Astrocyte (in vitro differentiated cells and primary cell): ENCODE measurements around the gene EMC10. TPM values are rescaled to one million over a fixed set of nuclear protein-coding genes. Genes with fewer than 3 reads are reported as not detected.

Experiments
- DNase-seq: peaks from one replicate; pipeline ENCODE4 v3.0.0-alpha.2; 2010; ENCODE audit warnings: low read depth
- FAIRE-seq: peaks from 2 replicates; lab custom pipeline; 2011; peaks lifted over from hg19 to GRCh38; lab: Jason Lieb, UNC
- H2AFZ ChIP-seq: 2 replicates; pipeline ENCODE4 v1.6.0; 2012; ENCODE audit warnings: low read depth, low read length, inconsistent platforms
- H3K27ac ChIP-seq: 2 replicates; pipeline ENCODE4 v1.5.1; 2011; ENCODE audit warnings: low read depth, low read length, inconsistent platforms
- H3K27me3 ChIP-seq: 2 replicates; pipeline ENCODE4 v1.6.0; 2011; ENCODE audit warnings: low read length, inconsistent platforms; ENCODE audit not compliant: insufficient read depth
- H3K36me3 ChIP-seq: 2 replicates; pipeline ENCODE4 v1.5.1; 2011; ENCODE audit warnings: low read length, inconsistent platforms; ENCODE audit not compliant: insufficient read depth
- H3K4me1 ChIP-seq: 2 replicates; pipeline ENCODE4 v1.5.1; 2011; ENCODE audit warnings: low read length, inconsistent platforms; ENCODE audit not compliant: insufficient read depth
- H3K4me2 ChIP-seq: 2 replicates; pipeline ENCODE4 v1.6.0; 2012; ENCODE audit warnings: low read length, inconsistent platforms
- H3K4me3 ChIP-seq: 2 replicates; pipeline ENCODE4 v1.5.1; 2011; ENCODE audit warnings: low read depth, mild to moderate bottlenecking, low read length, inconsistent platforms; ENCODE audit not compliant: insufficient read depth
- H3K79me2 ChIP-seq: 2 replicates; pipeline ENCODE4 v1.6.0; 2012; ENCODE audit warnings: mild to moderate bottlenecking, low read length, inconsistent platforms; ENCODE audit not compliant: insufficient read depth
- H3K9ac ChIP-seq: 2 replicates; pipeline ENCODE4 v1.6.0; 2012; ENCODE audit warnings: mild to moderate bottlenecking, low read length, inconsistent platforms
- H3K9me3 ChIP-seq: 2 replicates; pipeline ENCODE4 v1.5.1; 2012; ENCODE audit warnings: low read depth, mild to moderate bottlenecking, low read length, inconsistent platforms; ENCODE audit not compliant: insufficient read depth
- H4K20me1 ChIP-seq: 2 replicates; pipeline ENCODE4 v1.6.0; 2012; ENCODE audit warnings: low read length, inconsistent platforms; ENCODE audit not compliant: insufficient read depth
- H3K27ac Mint-ChIP-seq: one replicate; pipeline ENCODE4 v1.8.0; 2021; ENCODE audit warnings: mild to moderate bottlenecking, mixed read lengths; ENCODE audit not compliant: unreplicated experiment
- H3K27me3 Mint-ChIP-seq: one replicate; pipeline ENCODE4 v1.8.0; 2021; ENCODE audit warnings: low read depth, mixed read lengths; ENCODE audit not compliant: unreplicated experiment
- H3K36me3 Mint-ChIP-seq: one replicate; pipeline ENCODE4 v1.8.0; 2021; ENCODE audit warnings: low read depth, mixed read lengths; ENCODE audit not compliant: unreplicated experiment
- H3K4me1 Mint-ChIP-seq: one replicate; pipeline ENCODE4 v1.8.0; 2021; ENCODE audit warnings: low read depth, mixed read lengths; ENCODE audit not compliant: unreplicated experiment
- H3K4me3 Mint-ChIP-seq: one replicate; pipeline ENCODE4 v1.8.0; 2021; ENCODE audit warnings: mild to moderate bottlenecking, moderate library complexity, mixed read lengths; ENCODE audit not compliant: unreplicated experiment
- H3K9me3 Mint-ChIP-seq: one replicate; pipeline ENCODE4 v1.8.0; 2021; ENCODE audit warnings: mild to moderate bottlenecking, mixed read lengths; ENCODE audit not compliant: unreplicated experiment
- EZH2 ChIP-seq: IDR thresholded peaks from 2 replicates; pipeline ENCODE4 v1.6.1; 2012; ENCODE audit warnings: mild to moderate bottlenecking, low read length, inconsistent platforms; ENCODE audit not compliant: insufficient read depth
- total RNA-seq: library from RNA; stranded (reverse); gene quantifications from 2 replicates; pipeline ENCODE4 v1.2.1, GENCODE V29; 2021
- TF ChIP-seq, protein P1 (sequence below): IDR thresholded peaks from 2 replicates; pipeline ENCODE4 v1.5.1; 2011; ENCODE audit warnings: low read depth, mild to moderate bottlenecking, inconsistent platforms, low read length, moderate library complexity; ENCODE audit not compliant: insufficient read depth

EMC10 gene
- total RNA-seq, 1 donor from 2014 or later: not detected

DNA sequence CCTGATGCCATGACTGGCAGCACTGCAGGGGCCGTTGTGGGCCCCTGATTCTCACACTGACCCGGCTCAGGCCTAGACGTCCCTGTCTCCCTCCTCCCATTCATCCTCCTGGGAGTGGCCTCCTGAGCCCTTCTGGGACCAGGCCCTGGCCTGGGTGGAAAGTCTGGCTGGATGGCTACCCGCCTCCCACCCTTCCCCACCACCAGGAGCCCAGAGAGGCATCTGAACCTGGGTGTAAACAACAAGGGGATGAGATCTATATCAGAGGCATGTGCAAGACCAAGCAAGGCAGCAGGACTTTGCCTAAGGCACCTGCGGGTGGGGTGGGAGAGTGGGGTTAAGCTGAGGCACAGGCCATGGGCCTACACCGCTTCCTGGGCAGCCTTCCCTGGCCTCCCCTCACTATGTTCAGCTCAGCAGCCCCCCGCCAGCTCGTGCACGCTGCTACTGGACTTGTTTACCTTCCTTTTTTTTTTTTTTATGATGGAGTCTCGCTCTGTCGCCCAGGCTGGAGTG is 59.4 kb downstream of the EMC10 start:
- Histone ChIP-seq H3K4me2 (no peak overlapping the region), H3K4me1 (no peaks in the 10 kb centered on the region), H3K4me3 (no peak overlapping the region), H2AFZ (no peak overlapping the region), H3K27me3 (no peaks in the 10 kb centered on the region), H3K9ac (no peak overlapping the region), H3K9me3 (peaks cover 8% of the 10 kb centered on the region), H3K79me2 (no peaks in the 10 kb centered on the region), H3K27ac (no peak overlapping the region), H3K36me3 (no peaks in the 10 kb centered on the region), H4K20me1 (no peaks in the 10 kb centered on the region)
- DNase-seq (no peak), FAIRE-seq (no peak)
- H3K36me3 Mint-ChIP-seq: no peaks in the 10 kb centered on the region
- H3K4me3 Mint-ChIP-seq: no peak overlapping the region
- no peak overlapping the region for H3K27ac Mint-ChIP-seq
- no peaks in the 10 kb centered on the region for H3K27me3 Mint-ChIP-seq
- no peaks in the 10 kb centered on the region for H3K4me1 Mint-ChIP-seq
- TF ChIP-seq, protein P1, sequence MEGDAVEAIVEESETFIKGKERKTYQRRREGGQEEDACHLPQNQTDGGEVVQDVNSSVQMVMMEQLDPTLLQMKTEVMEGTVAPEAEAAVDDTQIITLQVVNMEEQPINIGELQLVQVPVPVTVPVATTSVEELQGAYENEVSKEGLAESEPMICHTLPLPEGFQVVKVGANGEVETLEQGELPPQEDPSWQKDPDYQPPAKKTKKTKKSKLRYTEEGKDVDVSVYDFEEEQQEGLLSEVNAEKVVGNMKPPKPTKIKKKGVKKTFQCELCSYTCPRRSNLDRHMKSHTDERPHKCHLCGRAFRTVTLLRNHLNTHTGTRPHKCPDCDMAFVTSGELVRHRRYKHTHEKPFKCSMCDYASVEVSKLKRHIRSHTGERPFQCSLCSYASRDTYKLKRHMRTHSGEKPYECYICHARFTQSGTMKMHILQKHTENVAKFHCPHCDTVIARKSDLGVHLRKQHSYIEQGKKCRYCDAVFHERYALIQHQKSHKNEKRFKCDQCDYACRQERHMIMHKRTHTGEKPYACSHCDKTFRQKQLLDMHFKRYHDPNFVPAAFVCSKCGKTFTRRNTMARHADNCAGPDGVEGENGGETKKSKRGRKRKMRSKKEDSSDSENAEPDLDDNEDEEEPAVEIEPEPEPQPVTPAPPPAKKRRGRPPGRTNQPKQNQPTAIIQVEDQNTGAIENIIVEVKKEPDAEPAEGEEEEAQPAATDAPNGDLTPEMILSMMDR: no peak
- no peak for TF ChIP-seq EZH2
- H3K9me3 Mint-ChIP-seq: peaks cover 18% of the 10 kb centered on the region

DNA sequence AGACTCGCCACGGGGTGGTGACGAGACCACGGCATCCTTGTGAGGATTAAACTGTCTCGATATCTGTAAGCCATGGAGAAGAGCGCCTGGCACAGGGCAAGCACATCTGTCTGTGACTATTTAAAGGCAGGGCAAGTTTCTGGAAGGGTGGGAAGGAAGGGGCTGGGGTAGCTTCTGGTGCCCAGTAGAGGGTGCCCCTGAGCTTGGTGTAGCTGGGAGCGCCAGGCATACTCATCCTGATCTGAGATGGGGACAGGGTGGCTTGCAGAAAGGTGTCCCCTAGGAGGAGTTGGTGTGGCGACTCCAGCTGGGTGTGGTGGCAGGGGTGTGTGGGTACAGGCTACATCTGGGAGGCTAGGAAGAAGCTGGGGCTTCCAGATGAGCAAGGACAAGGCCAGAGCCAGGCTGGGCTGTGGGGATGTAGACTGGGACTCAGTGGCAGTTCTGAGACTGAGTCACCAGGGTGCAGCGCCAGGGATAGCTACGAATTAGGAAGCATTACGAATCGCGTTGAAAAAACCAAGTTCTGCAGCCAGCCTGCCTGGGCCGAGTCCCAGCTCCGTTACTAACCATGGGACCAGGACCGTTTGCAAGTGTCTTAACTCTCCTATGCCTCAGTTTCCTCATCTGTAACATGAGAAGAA is 60.5 kb downstream of the EMC10 start:
- H3K27ac Mint-ChIP-seq: no peak overlapping the region
- no peak for TF ChIP-seq EZH2
- TF ChIP-seq, protein P1: no peak
- Histone ChIP-seq H3K4me1 (no peaks in the 10 kb centered on the region), H3K4me3 (no peak overlapping the region), H3K4me2 (no peak overlapping the region), H4K20me1 (no peaks in the 10 kb centered on the region), H3K9ac (no peak overlapping the region), H3K9me3 (peaks cover 8% of the 10 kb centered on the region), H3K79me2 (no peaks in the 10 kb centered on the region), H3K27me3 (no peaks in the 10 kb centered on the region), H2AFZ (no peak overlapping the region), H3K27ac (no peak overlapping the region), H3K36me3 (no peaks in the 10 kb centered on the region)
- H3K9me3 Mint-ChIP-seq: peaks cover 15% of the 10 kb centered on the region
- no peaks in the 10 kb centered on the region for H3K27me3 Mint-ChIP-seq
- peak; percentile 2 for DNase-seq
- H3K36me3 Mint-ChIP-seq: no peaks in the 10 kb centered on the region
- no peak for FAIRE-seq
- H3K4me1 Mint-ChIP-seq: no peaks in the 10 kb centered on the region
- H3K4me3 Mint-ChIP-seq: no peak overlapping the region

DNA sequence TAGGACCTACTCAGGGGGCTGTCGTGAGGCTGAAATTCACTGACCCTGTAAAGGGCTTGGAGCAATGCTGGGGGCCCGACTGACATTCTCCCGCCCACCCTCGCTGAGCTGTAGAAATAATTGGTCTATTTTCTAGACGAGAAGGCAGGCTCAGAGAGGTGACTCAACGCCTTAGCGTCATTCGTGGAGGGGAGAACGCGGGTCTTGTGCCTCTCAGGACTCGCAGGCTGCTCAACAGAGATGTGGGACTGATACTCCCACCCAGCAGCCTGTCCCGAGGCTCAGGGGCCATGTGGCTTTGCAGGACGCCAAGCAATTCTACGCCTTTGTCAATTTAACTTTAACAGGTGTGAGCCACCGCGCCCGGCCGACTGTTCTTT is 61.0 kb downstream of the EMC10 start:
- Histone ChIP-seq H3K27ac (no peak overlapping the region), H4K20me1 (no peaks in the 10 kb centered on the region), H3K9me3 (peaks cover 6% of the 10 kb centered on the region), H3K4me1 (no peaks in the 10 kb centered on the region), H3K27me3 (no peaks in the 10 kb centered on the region), H2AFZ (no peak overlapping the region), H3K4me3 (no peak overlapping the region), H3K4me2 (no peak overlapping the region), H3K9ac (no peak overlapping the region), H3K36me3 (no peaks in the 10 kb centered on the region), H3K79me2 (no peaks in the 10 kb centered on the region)
- Mint-ChIP-seq H3K36me3 (no peaks in the 10 kb centered on the region), H3K9me3 (peaks cover 19% of the 10 kb centered on the region), H3K27ac (no peak overlapping the region), H3K27me3 (no peaks in the 10 kb centered on the region), H3K4me1 (no peaks in the 10 kb centered on the region), H3K4me3 (no peak overlapping the region)
- FAIRE-seq (no peak), DNase-seq (peak; percentile 4)
- no peak for TF ChIP-seq EZH2
- TF ChIP-seq, protein P1: no peak
